K562 (cell line): Measurements from ENCODE around the gene RNF113A. TPM values are rescaled to one million over a fixed set of nuclear protein-coding genes. Genes with fewer than 3 reads are reported as not detected.

Source experiments
- ARHGAP35 ChIP-seq: fragments of 450-650 bp; IDR thresholded peaks from 2 replicates; pipeline ENCODE4 v1.6.1; 2018; ENCODE audit not compliant: partially characterized antibody
- EP400 ChIP-seq: fragments of 450-650 bp; IDR thresholded peaks from 2 replicates; pipeline ENCODE4 v1.6.1; 2017; ENCODE audit warnings: antibody characterized with exemption, mild to moderate bottlenecking, moderate library complexity
- HDAC6 ChIP-seq: IDR thresholded peaks from 2 replicates; pipeline ENCODE4 v1.6.1; 2012; ENCODE audit warnings: low read depth, mild to moderate bottlenecking, control low read depth, inconsistent platforms, low read length, moderate library complexity
- JUND ChIP-seq, 2 experiments: IDR thresholded peaks; 2 replicates in 1 of 2; 3 replicates in 1 of 2; pipeline ENCODE4 v1.6.1; 2011; ENCODE audit warnings: borderline replicate concordance in 2 of 2, low read depth in 2 of 2, low read length in 2 of 2, improper control_type of control experiment in 1 of 2, missing biosample characterization in 1 of 2, missing genetic modification characterization in 1 of 2, missing genetic modification reagents in 1 of 2
- KLF6 ChIP-seq: fragments of 250-450 bp; sonication (Bioruptor Pico); IDR thresholded peaks from 2 replicates; pipeline ENCODE4 v1.4.0; 2020; ENCODE audit warnings: mild to moderate bottlenecking, moderate library complexity, borderline replicate concordance
- L3MBTL2 ChIP-seq: fragments of 450-650 bp; IDR thresholded peaks from 2 replicates; pipeline ENCODE4 v1.6.1; 2016; ENCODE audit warnings: mild to moderate bottlenecking, moderate library complexity
- NFYB ChIP-seq: IDR thresholded peaks from 2 replicates; pipeline ENCODE4 v1.6.1; 2011; ENCODE audit warnings: mild to moderate bottlenecking, moderate library complexity; ENCODE audit not compliant: insufficient read length; ENCODE audit errors: extremely low read depth
- NR2C1 ChIP-seq, 2 experiments: fragments of 450-650 bp; IDR thresholded peaks; 2 replicates each; pipeline ENCODE4 v1.6.1; 2017; ENCODE audit warnings: mild to moderate bottlenecking in 2 of 2, antibody characterized with exemption in 1 of 2, inconsistent platforms in 1 of 2, missing compliant biosample characterization in 1 of 2, missing genetic modification characterization in 1 of 2
- NR2C2 ChIP-seq, 2 experiments: fragments of 200-800 bp in 1 of 2; sonication (Bioruptor generic) in 1 of 2; sonication (generic) in 1 of 2; formaldehyde crosslinking in 1 of 2; IDR thresholded peaks; 2 replicates each; pipeline versions ENCODE4 v1.6.1 to v1.8.0; 2016 to 2022; ENCODE audit warnings: mild to moderate bottlenecking in 1 of 2, missing compliant biosample characterization in 1 of 2, missing genetic modification characterization in 1 of 2, missing genetic modification reagents in 1 of 2
- POLR2A ChIP-seq: fragments of 450-650 bp; conservative IDR thresholded peaks from 2 replicates; pipeline ENCODE4 v1.6.1; 2016
- RFX1 ChIP-seq: fragments of 450-650 bp; IDR thresholded peaks from 2 replicates; pipeline ENCODE4 v1.6.1; 2016; ENCODE audit warnings: mild to moderate bottlenecking, moderate library complexity
- SETDB1 ChIP-seq: IDR thresholded peaks from one replicate; pipeline ENCODE4 v1.6.1; 2012; ENCODE audit warnings: low read length, control low read depth, inconsistent platforms
- SOX6 ChIP-seq: fragments of 450-650 bp; IDR thresholded peaks from 2 replicates; pipeline ENCODE4 v1.6.1; 2014; ENCODE audit warnings: mild to moderate bottlenecking
- polyA plus RNA-seq, 8 experiments: library from polyadenylated mRNA; depleted of rRNA in 4 of 8; stranded (reverse) in 5 of 8; unstranded in 3 of 8; fragments of >200 nt; fragmentation: Nextera tagmentation in 2 of 8; fragmentation: Illumina TruSeq in 1 of 8; extraction: Ambion mirVana in 2 of 8; extraction: Trizol in 1 of 8; gene quantifications; 2 replicates each; pipeline versions ENCODE4 v1.2.1 to v1.2.3, GENCODE V29; 2011 to 2014; ENCODE audit warnings: inconsistent platforms in 1 of 8, missing spikeins in 1 of 8
- total RNA-seq, 7 experiments: library from RNA; depleted of rRNA in 6 of 7; stranded (reverse); fragments of >200 nt in 6 of 7; fragmentation: Illumina TruSeq in 2 of 7; extraction: Trizol in 2 of 7; gene quantifications; 2 replicates each; pipeline versions ENCODE4 v1.2.1 to v1.2.3, GENCODE V29; 2011 to 2021; ENCODE audit warnings: low replicate concordance in 1 of 7
- TF ChIP-seq, protein P1 (sequence below), 2 experiments: fragments of 450-650 bp; conservative IDR thresholded peaks; 2 replicates each; pipeline ENCODE4 v1.6.1; 2017; ENCODE audit warnings: mild to moderate bottlenecking in 2 of 2, moderate library complexity in 2 of 2
- TF ChIP-seq, protein P2 (sequence below), 2 experiments: IDR thresholded peaks; 2 replicates each; pipeline ENCODE4 v1.6.1; 2011; ENCODE audit warnings: borderline replicate concordance in 1 of 2, control low read depth in 1 of 2, low read depth in 1 of 2, low read length in 1 of 2, mild to moderate bottlenecking in 1 of 2, mixed read lengths in 1 of 2, moderate library complexity in 1 of 2; ENCODE audit not compliant: insufficient read depth in 1 of 2, insufficient read length in 1 of 2, poor library complexity in 1 of 2, severe bottlenecking in 1 of 2; ENCODE audit errors: extremely low read depth in 1 of 2
- TF ChIP-seq, protein P3 (sequence below), 2 experiments: IDR thresholded peaks; 2 replicates each; pipeline ENCODE4 v1.6.1; 2012; ENCODE audit warnings: improper control_type of control experiment in 2 of 2, low read depth in 2 of 2, low read length in 2 of 2, borderline replicate concordance in 1 of 2
- TF ChIP-seq, protein P4 (sequence below), 2 experiments: fragments of 450-650 bp; IDR thresholded peaks; 2 replicates each; pipeline ENCODE4 v1.6.1; 2016

The RNF113A gene
- total and polyA plus RNA-seq, 9 of the 15 experiments (the other 6 are each of a cell fraction or from before 2014, with no cell fraction given): 21.2 to 38.4 (median 28.1) TPM

DNA sequence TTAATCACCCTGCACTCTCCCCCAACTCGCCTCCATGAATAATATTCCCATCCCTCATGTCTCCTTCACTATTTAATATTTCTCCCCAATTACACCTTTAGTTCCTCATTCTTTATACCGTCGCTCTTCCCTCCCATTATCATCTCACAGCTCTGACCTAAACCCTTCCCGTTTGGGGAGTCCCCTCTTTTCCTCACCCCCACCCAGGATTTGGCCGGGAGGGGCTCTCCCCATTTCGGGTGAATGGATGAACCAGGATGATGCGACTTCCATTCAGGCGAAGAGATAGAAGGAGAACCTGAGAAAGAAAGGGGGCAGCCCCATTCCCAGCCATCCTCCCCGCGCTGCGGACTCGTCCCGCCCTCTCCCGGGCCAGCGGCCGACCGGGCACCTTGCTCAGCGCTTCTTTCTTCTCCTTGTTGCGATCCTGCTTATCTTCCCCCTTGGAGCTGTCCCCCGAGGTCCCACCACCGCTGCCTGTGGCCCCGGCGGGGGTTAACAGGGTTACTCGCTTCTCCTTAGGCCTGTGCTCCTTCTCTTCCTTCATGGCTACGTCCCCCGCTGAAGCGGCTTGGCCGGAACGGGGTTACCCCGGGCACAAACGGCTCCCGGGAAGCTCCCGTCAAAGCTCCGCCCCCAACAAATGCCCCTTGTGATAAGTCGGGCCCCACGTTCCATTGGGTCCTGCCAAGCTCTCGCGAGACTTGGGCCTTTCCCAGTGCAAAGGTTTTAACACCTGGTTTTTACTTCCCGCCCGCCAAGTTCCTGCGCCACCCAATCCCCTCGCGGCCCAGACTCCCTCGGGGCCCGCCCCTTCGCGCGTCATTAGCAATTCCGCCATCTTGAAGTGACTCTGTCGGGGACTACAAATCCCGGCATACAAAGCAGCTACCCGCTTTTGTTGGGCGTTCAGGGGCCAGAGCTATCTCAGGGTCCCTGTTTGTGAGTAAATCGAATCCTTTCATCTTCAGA, 18.9 kb downstream of the RNF113A start, which contains the start of gene UPF3B (continued):
- TF ChIP-seq JUND (IDR thresholded peaks at IDR 0.05; ENCODE audit: borderline replicate concordance, low read depth, low read length): peak; percentile 49; the same call in 1 of the 2 replicates
- TF ChIP-seq JUND (tag; IDR thresholded peaks at IDR 0.05; ENCODE audit: borderline replicate concordance, low read depth, low read length): no peak
- TF ChIP-seq POLR2A: peak; percentile 89
- TF ChIP-seq NR2C1 (IDR thresholded peaks at IDR 0.05): 0 out of 2 replicates have a peak, but pooled peaks have one; percentile 20
- peak; percentile 40; the same call in 1 of the 2 replicates for TF ChIP-seq NR2C1 (tag; IDR thresholded peaks at IDR 0.05)
- TF ChIP-seq L3MBTL2: peak; percentile 87
- peak; percentile 78 for TF ChIP-seq EP400
- no peak for TF ChIP-seq NR2C2 (CRISPR knock-in tag; IDR thresholded peaks at IDR 0.05)
- peak; percentile 88 for TF ChIP-seq NR2C2 (tag; IDR thresholded peaks at IDR 0.05)
- TF ChIP-seq SETDB1: no peak
- no peak for TF ChIP-seq KLF6
- TF ChIP-seq, protein P1, sequence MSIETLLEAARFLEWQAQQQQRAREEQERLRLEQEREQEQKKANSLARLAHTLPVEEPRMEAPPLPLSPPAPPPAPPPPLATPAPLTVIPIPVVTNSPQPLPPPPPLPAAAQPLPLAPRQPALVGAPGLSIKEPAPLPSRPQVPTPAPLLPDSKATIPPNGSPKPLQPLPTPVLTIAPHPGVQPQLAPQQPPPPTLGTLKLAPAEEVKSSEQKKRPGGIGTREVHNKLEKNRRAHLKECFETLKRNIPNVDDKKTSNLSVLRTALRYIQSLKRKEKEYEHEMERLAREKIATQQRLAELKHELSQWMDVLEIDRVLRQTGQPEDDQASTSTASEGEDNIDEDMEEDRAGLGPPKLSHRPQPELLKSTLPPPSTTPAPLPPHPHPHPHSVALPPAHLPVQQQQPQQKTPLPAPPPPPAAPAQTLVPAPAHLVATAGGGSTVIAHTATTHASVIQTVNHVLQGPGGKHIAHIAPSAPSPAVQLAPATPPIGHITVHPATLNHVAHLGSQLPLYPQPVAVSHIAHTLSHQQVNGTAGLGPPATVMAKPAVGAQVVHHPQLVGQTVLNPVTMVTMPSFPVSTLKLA (conservative IDR thresholded peaks at IDR 0.05): peak; percentile 49 to 64; a peak in 2 of 4 replicates
- peak; percentile 20; the same call in 1 of the 2 replicates for TF ChIP-seq SOX6
- TF ChIP-seq, protein P2, sequence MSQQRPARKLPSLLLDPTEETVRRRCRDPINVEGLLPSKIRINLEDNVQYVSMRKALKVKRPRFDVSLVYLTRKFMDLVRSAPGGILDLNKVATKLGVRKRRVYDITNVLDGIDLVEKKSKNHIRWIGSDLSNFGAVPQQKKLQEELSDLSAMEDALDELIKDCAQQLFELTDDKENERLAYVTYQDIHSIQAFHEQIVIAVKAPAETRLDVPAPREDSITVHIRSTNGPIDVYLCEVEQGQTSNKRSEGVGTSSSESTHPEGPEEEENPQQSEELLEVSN (IDR thresholded peaks at IDR 0.05; ENCODE audit: borderline replicate concordance in 1 of 2, extremely low read depth in 1 of 2, insufficient read depth in 1 of 2, insufficient read length in 1 of 2, low read depth in 1 of 2, low read length in 1 of 2, poor library complexity in 1 of 2, severe bottlenecking in 1 of 2): peak; percentile 84 to 88
- TF ChIP-seq, protein P3, sequence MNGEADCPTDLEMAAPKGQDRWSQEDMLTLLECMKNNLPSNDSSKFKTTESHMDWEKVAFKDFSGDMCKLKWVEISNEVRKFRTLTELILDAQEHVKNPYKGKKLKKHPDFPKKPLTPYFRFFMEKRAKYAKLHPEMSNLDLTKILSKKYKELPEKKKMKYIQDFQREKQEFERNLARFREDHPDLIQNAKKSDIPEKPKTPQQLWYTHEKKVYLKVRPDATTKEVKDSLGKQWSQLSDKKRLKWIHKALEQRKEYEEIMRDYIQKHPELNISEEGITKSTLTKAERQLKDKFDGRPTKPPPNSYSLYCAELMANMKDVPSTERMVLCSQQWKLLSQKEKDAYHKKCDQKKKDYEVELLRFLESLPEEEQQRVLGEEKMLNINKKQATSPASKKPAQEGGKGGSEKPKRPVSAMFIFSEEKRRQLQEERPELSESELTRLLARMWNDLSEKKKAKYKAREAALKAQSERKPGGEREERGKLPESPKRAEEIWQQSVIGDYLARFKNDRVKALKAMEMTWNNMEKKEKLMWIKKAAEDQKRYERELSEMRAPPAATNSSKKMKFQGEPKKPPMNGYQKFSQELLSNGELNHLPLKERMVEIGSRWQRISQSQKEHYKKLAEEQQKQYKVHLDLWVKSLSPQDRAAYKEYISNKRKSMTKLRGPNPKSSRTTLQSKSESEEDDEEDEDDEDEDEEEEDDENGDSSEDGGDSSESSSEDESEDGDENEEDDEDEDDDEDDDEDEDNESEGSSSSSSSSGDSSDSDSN (IDR thresholded peaks at IDR 0.05; ENCODE audit: borderline replicate concordance in 1 of 2, low read depth in 2 of 2, low read length in 2 of 2): 0 out of 4 replicates have a peak, but pooled peaks have one; percentile 17 to 56
- no peak for TF ChIP-seq HDAC6
- TF ChIP-seq NFYB: peak; percentile 24
- TF ChIP-seq, protein P4, sequence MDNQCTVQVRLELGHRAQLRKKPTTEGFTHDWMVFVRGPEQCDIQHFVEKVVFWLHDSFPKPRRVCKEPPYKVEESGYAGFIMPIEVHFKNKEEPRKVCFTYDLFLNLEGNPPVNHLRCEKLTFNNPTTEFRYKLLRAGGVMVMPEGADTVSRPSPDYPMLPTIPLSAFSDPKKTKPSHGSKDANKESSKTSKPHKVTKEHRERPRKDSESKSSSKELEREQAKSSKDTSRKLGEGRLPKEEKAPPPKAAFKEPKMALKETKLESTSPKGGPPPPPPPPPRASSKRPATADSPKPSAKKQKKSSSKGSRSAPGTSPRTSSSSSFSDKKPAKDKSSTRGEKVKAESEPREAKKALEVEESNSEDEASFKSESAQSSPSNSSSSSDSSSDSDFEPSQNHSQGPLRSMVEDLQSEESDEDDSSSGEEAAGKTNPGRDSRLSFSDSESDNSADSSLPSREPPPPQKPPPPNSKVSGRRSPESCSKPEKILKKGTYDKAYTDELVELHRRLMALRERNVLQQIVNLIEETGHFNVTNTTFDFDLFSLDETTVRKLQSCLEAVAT (IDR thresholded peaks at IDR 0.05): no peak
- peak; percentile 91 for TF ChIP-seq ARHGAP35
- peak; percentile 29; the same call in 1 of the 2 replicates for TF ChIP-seq RFX1
